H9 (cell line): ENCODE results near the gene SLC38A5. TPM values are rescaled to one million over a fixed set of nuclear protein-coding genes. Genes with fewer than 3 reads are reported as not detected.
A peak's percentile ranks its signal among the peaks of the same experiment; 100 is the strongest.

ENCODE experiments used
- DNase-seq: peaks from one replicate; pipeline ENCODE4 v3.0.0-alpha.2; 2017
- H2AFZ ChIP-seq: one replicate; pipeline ENCODE4 v1.6.1; 2013; ENCODE audit warnings: mild to moderate bottlenecking, low read length, control low read depth, moderate library complexity
- H2AK5ac ChIP-seq: 2 replicates; pipeline ENCODE4 v1.6.1; 2013; ENCODE audit warnings: low read length, control low read depth, mixed read lengths; ENCODE audit not compliant: insufficient read length
- H2BK120ac ChIP-seq: one replicate; pipeline ENCODE4 v1.6.1; 2013; ENCODE audit warnings: low read depth, mild to moderate bottlenecking, low read length, control low read depth, inconsistent platforms; ENCODE audit not compliant: poor library complexity, severe bottlenecking
- H2BK12ac ChIP-seq: 2 replicates; pipeline ENCODE4 v1.6.1; 2013; ENCODE audit warnings: low read length, control low read depth, mixed read lengths, low read depth; ENCODE audit not compliant: insufficient read length
- H2BK15ac ChIP-seq: 2 replicates; pipeline ENCODE4 v1.6.1; 2013; ENCODE audit warnings: low read depth, low read length, control low read depth
- H2BK20ac ChIP-seq: one replicate; pipeline ENCODE4 v1.6.1; 2013; ENCODE audit warnings: low read depth, mild to moderate bottlenecking, low read length, control low read depth, inconsistent platforms; ENCODE audit not compliant: poor library complexity, severe bottlenecking
- H2BK5ac ChIP-seq: 2 replicates; pipeline ENCODE4 v1.6.1; 2013; ENCODE audit warnings: low read length, control low read depth, mixed read lengths; ENCODE audit not compliant: insufficient read length
- H3K14ac ChIP-seq: 2 replicates; pipeline ENCODE4 v1.6.1; 2013; ENCODE audit warnings: low read length, control low read depth; ENCODE audit not compliant: insufficient read depth
- H3K18ac ChIP-seq: 2 replicates; pipeline ENCODE4 v1.6.1; 2013; ENCODE audit warnings: low read depth, mild to moderate bottlenecking, mixed read lengths, low read length, control low read depth; ENCODE audit not compliant: insufficient read length
- H3K23ac ChIP-seq: 2 replicates; pipeline ENCODE4 v1.6.1; 2013; ENCODE audit warnings: low read length, control low read depth, mixed read lengths, low read depth; ENCODE audit not compliant: insufficient read length
- H3K23me2 ChIP-seq: 2 replicates; pipeline ENCODE4 v1.6.1; 2013; ENCODE audit warnings: low read depth, mild to moderate bottlenecking, mixed read lengths, low read length, control low read depth; ENCODE audit not compliant: insufficient read length, poor library complexity, severe bottlenecking
- H3K27ac ChIP-seq: 2 replicates; pipeline ENCODE4 v1.5.1; 2013; ENCODE audit warnings: low read length, control low read depth, mixed read lengths, low read depth; ENCODE audit not compliant: insufficient read length
- H3K27me3 ChIP-seq: 2 replicates; pipeline ENCODE4 v1.6.1; 2013; ENCODE audit warnings: low read length, control low read depth, inconsistent platforms; ENCODE audit not compliant: insufficient read depth
- H3K4ac ChIP-seq: 2 replicates; pipeline ENCODE4 v1.6.1; 2013; ENCODE audit warnings: low read depth, mild to moderate bottlenecking, control low read depth, inconsistent platforms, low read length, moderate library complexity
- H3K4me1 ChIP-seq: 2 replicates; pipeline ENCODE4 v1.6.1; 2013; ENCODE audit warnings: low read length, control low read depth, inconsistent platforms; ENCODE audit not compliant: insufficient read depth
- H3K4me2 ChIP-seq: 2 replicates; pipeline ENCODE4 v1.6.1; 2013; ENCODE audit warnings: low read length, control low read depth, mixed read lengths; ENCODE audit not compliant: insufficient read length, insufficient read depth
- H3K56ac ChIP-seq: 2 replicates; pipeline ENCODE4 v1.6.1; 2013; ENCODE audit warnings: low read depth, mild to moderate bottlenecking, mixed read lengths, low read length, control low read depth; ENCODE audit not compliant: insufficient read length
- H3K79me1 ChIP-seq: 2 replicates; pipeline ENCODE4 v1.6.1; 2013; ENCODE audit warnings: low read depth, mild to moderate bottlenecking, moderate library complexity, low read length, control low read depth, inconsistent platforms; ENCODE audit not compliant: insufficient read depth, poor library complexity, severe bottlenecking
- H3K79me2 ChIP-seq: 2 replicates; pipeline ENCODE4 v1.6.1; 2013; ENCODE audit warnings: low read length, control low read depth, inconsistent platforms; ENCODE audit not compliant: insufficient read depth
- H3K9ac ChIP-seq: 2 replicates; pipeline ENCODE4 v1.6.1; 2013; ENCODE audit warnings: low read length, control low read depth, mixed read lengths; ENCODE audit not compliant: insufficient read length; ENCODE audit errors: extremely low read depth
- H3K9me3 ChIP-seq: one replicate; pipeline ENCODE4 v1.6.1; 2013; ENCODE audit warnings: low read depth, low read length, inconsistent platforms; ENCODE audit not compliant: control insufficient read depth
- H3T11ph ChIP-seq: one replicate; pipeline ENCODE4 v1.6.1; 2013; ENCODE audit warnings: mild to moderate bottlenecking, low read length, control low read depth, inconsistent platforms
- H4K20me1 ChIP-seq: one replicate; pipeline ENCODE4 v1.6.1; 2013; ENCODE audit not compliant: control insufficient read depth, insufficient read length, insufficient read depth
- H4K5ac ChIP-seq: 2 replicates; pipeline ENCODE4 v1.6.1; 2013; ENCODE audit warnings: low read depth, mild to moderate bottlenecking, mixed read lengths, low read length, control low read depth; ENCODE audit not compliant: insufficient read length
- H4K8ac ChIP-seq: replicated peaks from 2 replicates; pipeline ENCODE4 v1.6.1; 2013; ENCODE audit warnings: low read length, control low read depth, mixed read lengths, low read depth; ENCODE audit not compliant: insufficient read length
- H4K91ac ChIP-seq: 2 replicates; pipeline ENCODE4 v1.6.1; 2013; ENCODE audit warnings: low read depth, mild to moderate bottlenecking, moderate library complexity, mixed read lengths, low read length, control low read depth; ENCODE audit not compliant: insufficient read length
- H3K27ac Mint-ChIP-seq, 3 experiments: 2 replicates in 2 of 3; 3 replicates in 1 of 3; pipeline ENCODE4 v1.8.0; 2020 to 2021; ENCODE audit warnings: mixed read lengths in 3 of 3, mild to moderate bottlenecking in 1 of 3, moderate library complexity in 1 of 3
- H3K27me3 Mint-ChIP-seq: 2 replicates; pipeline ENCODE4 v1.8.0; 2021; ENCODE audit warnings: low read depth, mild to moderate bottlenecking, moderate library complexity, mixed read lengths
- H3K36me3 Mint-ChIP-seq, 3 experiments: 2 replicates in 2 of 3; 3 replicates in 1 of 3; pipeline ENCODE4 v1.8.0; 2020 to 2021; ENCODE audit warnings: low read depth in 3 of 3, mixed read lengths in 3 of 3; ENCODE audit not compliant: insufficient read depth in 1 of 3
- H3K4me1 Mint-ChIP-seq, 2 experiments: 2 replicates each; pipeline ENCODE4 v1.8.0; 2020; ENCODE audit warnings: mixed read lengths in 2 of 2
- H3K4me3 Mint-ChIP-seq, 2 experiments: 2 replicates in 1 of 2; 3 replicates in 1 of 2; pipeline ENCODE4 v1.8.0; 2020 to 2021; ENCODE audit warnings: mild to moderate bottlenecking in 2 of 2, mixed read lengths in 2 of 2, moderate library complexity in 1 of 2
- H3K9me3 Mint-ChIP-seq, 2 experiments: 2 replicates in 1 of 2; 3 replicates in 1 of 2; pipeline ENCODE4 v1.8.0; 2020; ENCODE audit warnings: mild to moderate bottlenecking in 2 of 2, mixed read lengths in 2 of 2, moderate library complexity in 1 of 2
- CTCF ChIP-seq: fragments of 200-600 bp; sonication (generic); conservative IDR thresholded peaks from 3 replicates; pipeline ENCODE4 v1.8.0; 2021; ENCODE audit warnings: antibody characterized with exemption, mild to moderate bottlenecking
- WGBS: extraction: QIAGEN DNeasy Blood & Tissue Kit; methylation state at CpG from one replicate; pipeline ENCODE4 v1.1.7; 2013; ENCODE audit warnings: missing lambda C conversion rate, low lambda C conversion rate, mixed read lengths; ENCODE audit not compliant: insufficient read length; ENCODE audit errors: extremely low coverage; 5-methylcytosine and 5-hydroxymethylcytosine counted together
- total RNA-seq: library from RNA; stranded (reverse); gene quantifications from 2 replicates; pipeline ENCODE4 v1.2.1, GENCODE V29; 2021

Gene SLC38A5
- total RNA-seq, 1 experiment from 2014 or later = 28.3 TPM

- Mint-ChIP-seq H3K36me3 (peaks cover 16 to 29% (median 28%) of the 10 kb centered on the region in 3 experiments; a peak in 6 of 7 replicates), H3K4me3 (no peak overlapping the region), H3K27ac (no peak overlapping the region), H3K9me3 (peaks cover 66 to 80% of the 10 kb centered on the region in 2 experiments), H3K27me3 (peaks cover 4% of the 10 kb centered on the region), H3K4me1 (peaks cover 3 to 8% of the 10 kb centered on the region in 2 experiments; a peak in 3 of 4 replicates)
- TF ChIP-seq CTCF = peak; percentile 47; the same call in 2 of the 3 replicates
- no peak overlapping the region for H2BK12ac ChIP-seq
- peaks cover 36% of the 10 kb centered on the region for H3K9me3 ChIP-seq
- no peaks in the 10 kb centered on the region for H3K79me1 ChIP-seq
- H2BK20ac ChIP-seq = no peak overlapping the region
- H2AFZ ChIP-seq = no peak overlapping the region
- H3K18ac ChIP-seq = no peak overlapping the region
- WGBS = no CpG with 5 or more reads among the region's 4 CpGs
- H3K56ac ChIP-seq = no peak overlapping the region
- no peak overlapping the region for H3K23ac ChIP-seq
- no peak overlapping the region for H4K5ac ChIP-seq
- no peak overlapping the region for H3K4ac ChIP-seq
- H3K27ac ChIP-seq = no peak overlapping the region
- H2BK15ac ChIP-seq = no peak overlapping the region
- H4K91ac ChIP-seq = no peak overlapping the region
- DNase-seq = no peak
- no peak overlapping the region for H3K14ac ChIP-seq
- no peaks in the 10 kb centered on the region for H3K79me2 ChIP-seq
- H2AK5ac ChIP-seq = no peak overlapping the region
- no peak overlapping the region for H2BK5ac ChIP-seq
- H2BK120ac ChIP-seq = no peak overlapping the region
- H4K8ac ChIP-seq = no peak overlapping the region
- peaks cover 5% of the 10 kb centered on the region for H3K23me2 ChIP-seq
- no peaks in the 10 kb centered on the region for H3K27me3 ChIP-seq
- no peak overlapping the region for H3K9ac ChIP-seq
- no peak overlapping the region for H3T11ph ChIP-seq
- no peaks in the 10 kb centered on the region for H3K4me1 ChIP-seq
- no peak overlapping the region for H3K4me2 ChIP-seq
- no peaks in the 10 kb centered on the region for H4K20me1 ChIP-seq
These were observed 41.5 kb upstream of the SLC38A5 start for GRCh38 chrX:48511560-48511959.
